Small intestine (tissue), 7 donors: ENCODE results near the gene CHST8. TPM values are rescaled to one million over a fixed set of nuclear protein-coding genes. Genes with fewer than 3 reads are reported as not detected.

Source experiments
- DNase-seq, 2 donors: peaks; one replicate each; pipeline versions ENCODE4 v3.0.0 to v3.0.0-alpha.2; 2013
- FAIRE-seq: peaks from 2 replicates; lab custom pipeline; 2012; peaks lifted over from hg19 to GRCh38; lab: Jason Lieb, UNC
- H3K27ac ChIP-seq, 3 donors: one replicate each; pipeline ENCODE4 v1.5.1; 2013; ENCODE audit warnings: low read length in 2 of 3, mild to moderate bottlenecking in 2 of 3, control low read depth in 1 of 3, inconsistent platforms in 1 of 3, low read depth in 1 of 3, moderate library complexity in 1 of 3
- H3K27me3 ChIP-seq, 3 donors: one replicate each; pipeline ENCODE4 v1.6.1; 2013; ENCODE audit warnings: low read length in 3 of 3, inconsistent platforms in 1 of 3; ENCODE audit not compliant: control insufficient read depth in 3 of 3, insufficient read depth in 3 of 3
- H3K36me3 ChIP-seq, 3 donors: one replicate each; pipeline ENCODE4 v1.6.1; 2013; ENCODE audit warnings: low read length in 3 of 3, inconsistent platforms in 1 of 3, low read depth in 1 of 3, mild to moderate bottlenecking in 1 of 3, moderate library complexity in 1 of 3; ENCODE audit not compliant: control insufficient read depth in 3 of 3, insufficient read depth in 2 of 3
- H3K4me1 ChIP-seq, 3 donors: one replicate each; pipeline ENCODE4 v1.6.1; 2013; ENCODE audit warnings: low read length in 2 of 3, inconsistent platforms in 1 of 3, low read depth in 1 of 3, mild to moderate bottlenecking in 1 of 3, moderate library complexity in 1 of 3; ENCODE audit not compliant: control insufficient read depth in 3 of 3, insufficient read depth in 2 of 3
- H3K4me3 ChIP-seq, 3 donors: one replicate each; pipeline ENCODE4 v1.5.1; 2013; ENCODE audit warnings: low read length in 3 of 3, control low read depth in 1 of 3, inconsistent platforms in 1 of 3, low read depth in 1 of 3, mild to moderate bottlenecking in 1 of 3, moderate library complexity in 1 of 3
- H3K9me3 ChIP-seq, 2 donors: one replicate each; pipeline ENCODE4 v1.6.1; 2013; ENCODE audit warnings: low read depth in 1 of 2, low read length in 1 of 2; ENCODE audit not compliant: control insufficient read depth in 2 of 2, insufficient read depth in 1 of 2
- WGBS, 3 donors: extraction: QIAGEN DNeasy Blood & Tissue Kit; methylation state at CpG; one replicate each; pipeline ENCODE4 v1.1.7; 2013; 5-methylcytosine and 5-hydroxymethylcytosine counted together
- polyA plus RNA-seq, 4 donors: library from polyadenylated mRNA; stranded (reverse) in 3 of 4; unstranded in 1 of 4; fragments of 200-250 nt in 3 of 4; fragments of 120-200 nt in 1 of 4; gene quantifications; one replicate each; pipeline versions ENCODE4 v1.2.1 to v1.2.3, GENCODE V29; 2013
- donor health status: healthy with polysubstance abuse.
- donor health status: control.
- donor health status: control.
- donor health status: Bipolar disorder and iron deficiency.
- donor health status: healthy.

The CHST8 gene
- polyA plus RNA-seq, 4 donors = 0.21 to 0.54 TPM; not detected in 2

DNA sequence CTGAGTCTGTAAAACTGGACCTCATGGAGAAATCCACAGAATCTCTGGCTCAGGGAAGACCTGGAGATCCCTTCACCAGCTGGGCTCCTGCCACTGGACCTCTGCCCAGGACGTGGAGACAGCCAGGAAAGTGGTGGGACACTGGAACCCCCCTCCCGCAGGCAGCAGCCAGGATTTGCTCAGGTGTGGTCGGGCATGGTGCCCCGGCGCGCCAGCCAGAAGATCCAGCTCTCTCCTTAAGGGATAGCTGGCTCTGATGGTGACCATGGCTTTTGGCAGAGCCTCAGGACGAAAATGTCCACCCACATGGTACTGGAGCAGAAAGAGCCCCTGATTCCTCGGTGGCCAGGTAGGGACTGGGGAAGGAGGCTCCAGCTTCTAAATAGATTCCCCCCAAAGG lies 148.4 kb downstream of the CHST8 start:
- Histone ChIP-seq H3K9me3 (no peaks in the 10 kb centered on the region), H3K36me3 (no peaks in the 10 kb centered on the region), H3K27ac (no peak overlapping the region), H3K4me1 (peaks cover 0 to 26% (median 0%) of the 10 kb centered on the region in 3 donors), H3K27me3 (no peaks in the 10 kb centered on the region), H3K4me3 (no peak overlapping the region)
- 77 to 84% (median 78%) methylated on average over 8 of the region's 8 CpGs for WGBS, 3 donors
- FAIRE-seq = no peak
- no peak for DNase-seq

DNA sequence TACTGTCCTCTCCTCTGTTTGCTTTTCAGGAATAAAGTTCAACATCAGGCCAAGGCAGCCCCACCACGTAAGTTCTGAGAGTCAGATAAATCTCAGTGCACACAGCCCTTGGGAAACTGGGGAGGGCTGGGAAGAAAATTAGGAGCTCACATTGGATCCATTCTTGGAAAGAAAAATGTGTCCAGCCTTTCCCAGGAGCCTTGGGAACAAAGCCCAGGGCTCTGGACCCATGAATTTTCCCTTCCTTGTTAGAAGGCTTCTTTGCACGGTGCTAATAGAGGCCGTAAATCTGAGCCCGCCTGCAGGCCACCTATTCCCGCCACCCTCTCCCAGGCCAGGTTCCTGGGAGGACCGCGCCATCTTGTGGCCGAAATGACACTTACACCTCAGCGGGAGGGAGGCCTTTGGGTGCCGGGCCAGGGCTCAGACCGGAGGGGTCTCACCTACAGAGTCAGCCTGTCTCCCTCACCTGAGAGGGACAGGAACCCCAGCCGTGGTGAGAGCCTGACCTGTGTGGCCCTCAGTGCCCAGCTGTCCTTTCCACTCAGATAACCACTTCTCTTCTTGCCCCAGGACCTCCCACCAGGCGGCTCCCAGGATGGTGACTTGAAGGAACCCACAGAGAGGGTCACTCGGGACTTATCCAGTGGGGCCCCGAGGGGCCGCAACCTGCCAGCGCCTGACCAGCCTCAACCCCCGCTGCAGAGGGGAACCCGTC lies 149.8 kb downstream of the CHST8 start:
- H3K9me3 ChIP-seq = no peaks in the 10 kb centered on the region
- 26 to 34% (median 27%) methylated on average over 19 of the region's 19 CpGs for WGBS, 3 donors
- no peak overlapping the region for H3K4me3 ChIP-seq
- FAIRE-seq = no peak
- no peaks in the 10 kb centered on the region for H3K27me3 ChIP-seq
- H3K27ac ChIP-seq = no peak overlapping the region
- no peaks in the 10 kb centered on the region for H3K36me3 ChIP-seq
- peaks cover 0 to 29% (median 0%) of the 10 kb centered on the region in 3 donors for H3K4me1 ChIP-seq
- peak; percentile 68 to 85 for DNase-seq

DNA sequence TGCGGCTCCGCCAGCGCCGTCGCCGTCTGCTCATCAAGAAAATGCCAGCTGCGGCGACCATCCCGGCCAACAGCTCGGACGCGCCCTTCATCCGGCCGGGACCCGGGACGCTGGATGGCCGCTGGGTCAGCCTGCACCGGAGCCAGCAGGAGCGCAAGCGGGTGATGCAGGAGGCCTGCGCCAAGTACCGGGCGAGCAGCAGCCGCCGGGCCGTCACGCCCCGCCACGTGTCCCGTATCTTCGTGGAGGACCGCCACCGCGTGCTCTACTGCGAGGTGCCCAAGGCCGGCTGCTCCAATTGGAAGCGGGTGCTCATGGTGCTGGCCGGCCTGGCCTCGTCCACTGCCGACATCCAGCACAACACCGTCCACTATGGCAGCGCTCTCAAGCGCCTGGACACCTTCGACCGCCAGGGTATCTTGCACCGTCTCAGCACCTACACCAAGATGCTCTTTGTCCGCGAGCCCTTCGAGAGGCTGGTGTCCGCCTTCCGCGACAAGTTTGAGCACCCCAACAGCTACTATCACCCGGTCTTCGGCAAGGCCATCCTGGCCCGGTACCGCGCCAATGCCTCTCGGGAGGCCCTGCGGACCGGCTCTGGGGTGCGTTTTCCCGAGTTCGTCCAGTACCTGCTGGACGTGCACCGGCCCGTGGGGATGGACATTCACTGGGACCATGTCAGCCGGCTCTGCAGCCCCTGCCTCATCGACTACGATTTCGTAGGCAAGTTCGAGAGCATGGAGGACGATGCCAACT lies 150.5 kb downstream of the CHST8 start:
- Histone ChIP-seq H3K4me1 (peaks cover 0 to 36% (median 0%) of the 10 kb centered on the region in 3 donors), H3K9me3 (no peaks in the 10 kb centered on the region), H3K36me3 (no peaks in the 10 kb centered on the region), H3K27ac (no peak overlapping the region), H3K4me3 (no peak overlapping the region), H3K27me3 (no peaks in the 10 kb centered on the region)
- whole genome bisulfite sequencing, 3 donors = 94 to 95% (median 95%) methylated on average over 70 to 72 of the region's 72 CpGs
- DNase-seq (no peak), FAIRE-seq (no peak)

DNA sequence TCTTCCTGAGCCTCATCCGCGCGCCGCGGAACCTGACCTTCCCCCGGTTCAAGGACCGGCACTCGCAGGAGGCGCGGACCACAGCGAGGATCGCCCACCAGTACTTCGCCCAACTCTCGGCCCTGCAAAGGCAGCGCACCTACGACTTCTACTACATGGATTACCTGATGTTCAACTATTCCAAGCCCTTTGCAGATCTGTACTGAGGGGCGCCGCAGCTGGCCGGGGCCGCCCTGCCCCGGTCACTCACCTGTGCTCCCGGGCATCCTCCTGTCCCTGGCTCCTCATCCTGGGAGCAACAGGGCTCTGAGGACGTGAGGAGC lies 151.1 kb downstream of the CHST8 start:
- H3K27me3 ChIP-seq = no peaks in the 10 kb centered on the region
- WGBS, 3 donors = 93 to 94% (median 93%) methylated on average over 23 of the region's 23 CpGs
- FAIRE-seq (no peak), DNase-seq (no peak)
- peak overlapping the region in 1 of 3 donors; percentile 69 for H3K27ac ChIP-seq
- no peak overlapping the region for H3K4me3 ChIP-seq
- H3K36me3 ChIP-seq = no peaks in the 10 kb centered on the region
- peaks cover 0 to 41% (median 0%) of the 10 kb centered on the region in 3 donors for H3K4me1 ChIP-seq
- no peaks in the 10 kb centered on the region for H3K9me3 ChIP-seq

DNA sequence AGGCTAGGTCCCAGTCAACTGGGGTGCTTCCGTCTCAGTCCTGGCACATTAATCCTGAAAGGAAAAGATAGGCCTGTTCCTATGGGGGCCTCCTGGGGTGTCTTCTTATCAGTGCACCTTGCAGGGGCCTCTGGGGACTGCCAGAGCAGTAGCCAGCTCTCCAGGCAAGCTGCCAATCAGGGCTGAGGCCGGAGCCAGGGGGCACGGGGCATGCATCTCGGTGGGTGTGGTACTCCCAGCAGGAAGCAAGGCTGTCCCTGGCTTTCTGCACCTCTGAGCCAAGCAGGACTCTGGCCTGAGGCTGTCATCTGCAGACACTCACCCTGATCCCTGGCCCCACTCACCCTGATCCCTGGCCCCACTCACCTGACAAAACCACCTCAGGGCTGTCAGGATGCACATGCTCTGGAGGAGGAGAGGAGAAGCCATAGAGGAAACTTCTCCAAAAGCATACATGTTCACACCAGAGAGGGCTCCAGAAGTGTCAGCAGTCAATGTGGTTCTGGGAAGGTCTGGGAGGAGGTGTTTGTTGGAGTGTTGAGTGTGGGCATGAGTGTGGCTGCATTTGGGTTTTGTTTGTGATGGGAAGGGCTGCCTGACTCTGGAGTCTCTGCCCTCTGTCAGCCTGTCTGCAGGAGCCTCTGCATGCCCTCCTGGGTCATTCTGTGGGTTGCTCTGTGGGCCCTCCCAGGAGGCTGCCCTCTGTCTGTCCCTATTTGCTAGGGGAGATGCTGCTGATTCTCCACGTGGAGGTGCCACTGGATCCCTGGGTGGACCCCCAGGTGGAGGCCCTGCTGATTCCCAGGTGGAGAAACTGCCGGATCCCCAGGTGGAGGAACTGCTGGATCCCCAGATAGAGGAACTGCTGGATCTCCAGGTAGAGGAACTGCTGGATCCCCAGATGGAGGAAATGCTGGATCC lies 152.2 kb downstream of the CHST8 start:
- FAIRE-seq = no peak
- 17 to 43% (median 29%) methylated on average over 6 of the region's 6 CpGs for WGBS, 3 donors
- Histone ChIP-seq H3K27ac (peak overlapping the region in 1 of 3 donors; percentile 69), H3K9me3 (no peaks in the 10 kb centered on the region), H3K36me3 (no peaks in the 10 kb centered on the region), H3K4me1 (peaks cover 0 to 42% (median 0%) of the 10 kb centered on the region in 3 donors), H3K27me3 (peaks cover 0 to 9% (median 3%) of the 10 kb centered on the region in 3 donors), H3K4me3 (no peak overlapping the region)
- peak in 1 of 2 donors; percentile 90 for DNase-seq

DNA sequence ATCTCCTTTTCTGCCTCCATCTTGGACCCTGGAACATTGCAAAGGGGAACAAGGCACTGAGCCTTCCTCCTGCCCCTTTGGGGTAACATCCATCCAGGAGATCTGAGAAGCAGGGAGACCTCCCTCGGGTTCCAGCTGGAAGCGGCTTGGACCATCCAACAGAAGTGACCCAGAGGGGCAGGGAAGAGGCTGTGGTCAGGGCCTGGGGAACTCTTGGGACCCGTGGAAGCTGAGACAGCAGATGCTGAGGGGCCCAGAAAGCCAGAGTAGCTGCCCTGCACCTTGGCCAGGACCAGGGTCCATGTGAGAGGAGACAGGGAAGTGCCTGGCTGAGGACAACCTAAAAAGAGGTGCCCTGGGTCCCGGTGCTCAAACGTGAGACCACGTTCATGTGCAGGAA lies 153.0 kb downstream of the CHST8 start:
- H3K27me3 ChIP-seq = peaks cover 0 to 15% (median 3%) of the 10 kb centered on the region in 3 donors
- H3K4me1 ChIP-seq = peaks cover 0 to 42% (median 0%) of the 10 kb centered on the region in 3 donors
- FAIRE-seq (no peak), DNase-seq (no peak)
- H3K9me3 ChIP-seq = no peaks in the 10 kb centered on the region
- no peak overlapping the region for H3K27ac ChIP-seq
- no peak overlapping the region for H3K4me3 ChIP-seq
- H3K36me3 ChIP-seq = no peaks in the 10 kb centered on the region
- WGBS, 3 donors = 73 to 80% (median 75%) methylated on average over 6 of the region's 6 CpGs

DNA sequence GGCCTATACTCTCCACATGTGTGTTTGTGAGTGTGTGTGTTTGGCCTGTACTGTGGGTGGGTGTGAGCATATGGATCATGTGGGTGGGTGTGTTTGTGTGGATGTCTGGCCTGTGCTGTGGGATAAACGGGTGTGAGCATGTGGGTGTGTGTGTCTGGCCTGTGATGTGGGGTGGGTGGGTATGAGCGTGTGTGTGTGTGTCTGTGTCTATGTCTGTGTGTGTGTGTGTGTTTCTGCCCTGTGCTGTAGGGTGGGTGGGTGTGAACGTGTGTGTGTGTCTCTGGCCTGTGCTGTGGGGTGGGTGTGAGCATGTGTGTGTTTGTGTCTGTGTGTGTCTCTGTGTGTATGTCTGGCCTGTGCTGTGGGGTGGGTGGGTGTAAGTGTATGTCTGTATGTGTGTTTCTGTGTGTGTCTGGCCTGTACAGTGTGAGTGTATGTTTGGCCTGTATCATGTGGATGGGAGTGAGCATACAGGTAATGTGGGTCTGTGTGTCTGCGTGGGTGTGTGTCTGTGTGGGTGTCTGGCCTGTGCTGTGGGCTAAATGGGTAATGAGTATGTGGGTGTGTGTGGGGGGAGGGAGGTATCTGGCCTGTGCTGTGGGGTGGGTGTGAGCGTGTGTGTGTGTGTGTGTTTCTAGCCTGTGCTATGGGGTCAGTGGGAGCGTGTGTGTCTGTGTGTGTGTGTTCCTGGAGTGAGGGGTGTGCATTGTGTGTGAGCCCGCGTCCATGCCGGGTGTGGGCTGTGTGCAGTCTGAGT lies 154.2 kb downstream of the CHST8 start:
- 75 to 84% (median 79%) methylated on average over 9 of the region's 9 CpGs for WGBS, 3 donors
- Histone ChIP-seq H3K27me3 (peaks cover 0 to 17% (median 3%) of the 10 kb centered on the region in 3 donors), H3K27ac (no peak overlapping the region), H3K9me3 (no peaks in the 10 kb centered on the region), H3K4me3 (no peak overlapping the region), H3K36me3 (no peaks in the 10 kb centered on the region), H3K4me1 (peaks cover 0 to 42% (median 0%) of the 10 kb centered on the region in 3 donors)
- no peak for FAIRE-seq
- DNase-seq = no peak
